Coronary artery (tissue), 2 donors: ENCODE measurements around the gene IRGQ.
A peak's percentile ranks its signal among the peaks of the same experiment; 100 is the strongest.
"Not testable (repeated sequence)": the region's sequence is repeated elsewhere in the genome, so short reads cannot be mapped to it uniquely, and the experiment has no call there.

Experiments
- DNase-seq: peaks from one replicate; pipeline ENCODE4 v3.0.0-alpha.2; 2017; ENCODE audit warnings: low spot score
- H3K27ac ChIP-seq, 2 donors: fragments of 200-600 bp; sonication (generic); one replicate each; pipeline ENCODE4 v1.5.1; 2016 to 2019
- H3K4me3 ChIP-seq: fragments of 200-600 bp; sonication (generic); 2 replicates; pipeline ENCODE4 v1.5.1; 2016; ENCODE audit warnings: mild to moderate bottlenecking, moderate library complexity
- CTCF ChIP-seq: fragments of 200-600 bp; sonication (generic); IDR thresholded peaks from one replicate; pipeline ENCODE4 v1.5.1; 2019; ENCODE audit warnings: antibody characterized with exemption

IRGQ gene

GRCh38 chr19:43555185-43555770, 40.7 kb downstream of the IRGQ start:
- TF ChIP-seq CTCF = peak; percentile 23
- H3K4me3 ChIP-seq = no peak overlapping the region
- no peak for DNase-seq
- no peak overlapping the region for H3K27ac ChIP-seq

GRCh38 chr19:43554317-43554895, 41.5 kb downstream of the IRGQ start:
- H3K4me3 ChIP-seq = no peak overlapping the region
- no peak for TF ChIP-seq CTCF
- no peak for DNase-seq
- no peak overlapping the region for H3K27ac ChIP-seq

DNA sequence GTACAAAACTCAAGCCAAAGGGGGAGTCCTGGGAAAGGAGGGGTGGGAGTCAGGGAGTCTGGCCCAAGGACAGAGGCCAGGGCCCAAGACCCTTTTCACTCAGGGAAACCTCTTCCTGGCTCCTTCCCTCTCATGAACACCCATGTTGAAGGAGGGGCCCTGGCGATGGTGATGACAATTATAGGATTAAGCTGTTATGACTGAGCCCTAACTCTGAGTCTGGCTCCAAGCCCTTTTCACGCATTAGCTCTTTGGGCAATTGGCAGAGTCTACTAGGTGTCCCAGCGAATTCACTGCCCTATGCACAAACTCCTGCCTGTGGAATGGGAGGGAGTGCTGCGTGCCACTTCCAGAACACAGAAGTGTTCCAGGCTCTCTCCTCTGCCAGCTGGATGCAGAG, 42.3 kb downstream of the IRGQ start:
- no peak overlapping the region for H3K27ac ChIP-seq
- TF ChIP-seq CTCF = no peak

DNA sequence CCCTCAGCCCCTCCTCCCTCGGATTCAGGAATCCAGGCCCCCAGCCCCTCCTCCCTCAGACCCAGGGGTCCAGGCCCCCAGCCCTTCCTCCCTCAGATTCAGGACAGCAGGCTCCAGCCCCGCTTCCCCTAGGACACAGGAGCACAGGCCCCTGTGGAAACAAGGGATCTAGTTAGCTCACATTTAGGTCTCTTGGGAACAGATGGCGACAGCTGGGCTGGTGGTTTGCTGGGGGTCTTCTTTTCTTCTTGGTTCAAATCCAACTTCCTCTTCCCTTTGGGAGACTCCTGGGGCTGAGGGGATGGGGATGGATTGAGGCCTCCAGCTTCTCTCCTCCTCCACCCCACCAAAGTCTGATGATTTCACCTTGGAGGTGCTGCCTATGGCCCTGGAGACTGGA, 43.3 kb downstream of the IRGQ start:
- no peak for DNase-seq
- Histone ChIP-seq H3K27ac (no peak overlapping the region), H3K4me3 (no peak overlapping the region)
- no peak for TF ChIP-seq CTCF

More for the DNA sequence above, 42.3 kb downstream of the IRGQ start:
- H3K4me3 ChIP-seq = no peak overlapping the region
- DNase-seq = no peak

- TF ChIP-seq CTCF = no peak
- DNase-seq = no peak
- Histone ChIP-seq H3K4me3 (no peak overlapping the region), H3K27ac (no peak overlapping the region)
Measured at GRCh38 chr19:43552198-43552450, 43.8 kb downstream of the IRGQ start.

- H3K27ac ChIP-seq = no peak overlapping the region
- DNase-seq = no peak
- TF ChIP-seq CTCF = no peak
- no peak overlapping the region for H3K4me3 ChIP-seq
Measured at GRCh38 chr19:43551399-43552197, 44.3 kb downstream of the IRGQ start.

- no peak for TF ChIP-seq CTCF
- no peak overlapping the region for H3K27ac ChIP-seq
- no peak for DNase-seq
- no peak overlapping the region for H3K4me3 ChIP-seq
Measured at GRCh38 chr19:43548706-43549105, 47.2 kb downstream of the IRGQ start.

DNA sequence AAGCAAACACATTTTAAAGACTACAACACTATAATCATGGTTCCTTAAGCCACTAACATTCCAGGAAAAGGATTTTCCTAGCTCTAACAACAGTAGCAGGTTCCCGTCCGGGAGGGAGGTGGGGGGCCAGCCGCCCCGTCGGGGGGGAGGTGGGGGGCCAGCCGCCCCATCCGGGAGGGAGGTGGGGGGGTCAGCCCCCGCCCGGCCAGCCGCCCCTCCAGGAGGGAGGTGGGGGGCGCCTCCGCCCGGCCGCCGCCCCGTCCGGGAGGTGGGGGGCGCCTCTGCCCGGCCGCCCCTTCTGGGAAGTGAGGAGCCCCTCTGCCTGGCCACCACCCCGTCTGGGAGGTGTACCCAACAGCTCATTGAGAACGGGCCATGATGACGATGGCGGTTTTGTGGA, 48.0 kb downstream of the IRGQ start:
- DNase-seq, H3K4me3 ChIP-seq: not testable (repeated sequence)

More for the DNA sequence above, 48.0 kb downstream of the IRGQ start:
- not testable (repeated sequence) for H3K27ac ChIP-seq
